NCI-H2227 treated with DMSO at 0.1 percent for 48 hours (cell line): Measurements from ENCODE around the gene CNPY1.
"Not testable (repeated sequence)": the region's sequence is repeated elsewhere in the genome, so short reads cannot be mapped to it uniquely, and the experiment has no call there.

Source experiments
- DNase-seq: peaks from one replicate; lab custom pipeline; 2025; lab: John Stamatoyannopoulos, UW

Gene CNPY1

DNA sequence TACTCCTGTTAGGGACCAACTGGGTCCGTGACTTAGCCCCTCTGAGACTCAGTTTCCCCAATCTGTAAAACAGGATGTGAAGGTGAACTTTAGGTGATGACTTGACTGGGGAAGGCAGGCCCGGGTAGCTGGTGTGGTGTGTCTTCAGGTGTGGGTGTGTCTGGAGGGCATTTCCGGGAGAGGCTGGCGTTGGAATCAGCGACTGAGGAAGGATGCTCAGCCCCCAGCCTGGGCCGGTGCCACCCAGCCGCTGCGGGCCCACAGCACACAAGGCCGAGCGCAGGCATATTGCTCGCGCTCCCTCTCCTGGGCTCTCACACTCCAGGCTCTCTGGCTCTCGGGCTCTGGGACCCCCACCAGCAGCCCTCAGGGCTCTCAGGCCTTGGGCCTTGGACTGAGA lies 31.7 kb upstream of the CNPY1 start:
- DNase-seq = no peak

DNA sequence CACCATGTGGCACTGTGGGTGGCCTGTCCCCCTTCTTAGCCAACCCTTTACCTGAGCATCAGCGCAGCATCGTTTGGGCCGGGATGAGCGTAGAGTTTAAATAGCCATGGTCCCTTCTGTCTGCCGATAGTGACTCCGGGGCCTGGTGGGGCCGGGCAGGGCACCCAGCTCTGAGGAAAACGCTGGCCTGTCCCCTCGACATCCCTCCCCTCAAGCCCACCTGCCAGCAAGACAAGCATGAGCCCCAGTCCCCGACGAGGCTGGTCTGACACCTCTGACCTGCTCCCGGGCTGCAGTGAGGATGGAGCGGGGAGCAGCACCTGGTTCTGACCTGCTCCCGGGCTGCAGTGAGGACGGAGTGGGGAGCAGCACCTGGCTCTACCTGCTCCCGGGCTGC lies 31.1 kb upstream of the CNPY1 start:
- DNase-seq = no peak

DNA sequence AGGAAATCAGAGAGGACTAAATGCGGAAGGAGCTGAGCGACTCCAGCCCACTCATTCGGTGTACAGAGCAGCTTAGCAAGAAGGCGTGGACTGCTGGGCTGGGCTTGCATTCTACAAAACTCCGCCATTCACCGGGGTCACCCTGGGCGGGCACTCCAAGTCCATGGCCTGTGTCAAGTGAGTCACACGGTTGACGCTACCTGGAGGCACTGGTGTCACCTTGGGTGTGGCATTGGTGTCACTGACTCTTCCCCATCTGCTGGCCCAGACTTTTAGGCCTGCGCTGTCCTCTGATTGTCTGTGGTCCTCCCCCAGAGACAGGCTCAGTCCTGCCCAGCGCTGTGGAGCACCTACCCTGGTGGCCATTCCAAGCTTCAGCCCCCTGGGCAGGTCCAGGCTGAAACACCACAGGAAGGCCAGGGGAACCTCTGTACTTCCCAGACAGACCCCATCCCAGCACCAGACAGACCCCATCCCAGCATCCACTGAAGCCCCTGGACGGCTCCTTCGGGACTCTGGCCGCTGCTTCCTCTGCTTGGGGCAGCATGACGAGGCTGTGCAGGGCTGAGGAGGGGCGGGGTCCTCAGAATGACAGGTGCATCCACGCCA lies 30.6 kb upstream of the CNPY1 start:
- DNase-seq = no peak

DNA sequence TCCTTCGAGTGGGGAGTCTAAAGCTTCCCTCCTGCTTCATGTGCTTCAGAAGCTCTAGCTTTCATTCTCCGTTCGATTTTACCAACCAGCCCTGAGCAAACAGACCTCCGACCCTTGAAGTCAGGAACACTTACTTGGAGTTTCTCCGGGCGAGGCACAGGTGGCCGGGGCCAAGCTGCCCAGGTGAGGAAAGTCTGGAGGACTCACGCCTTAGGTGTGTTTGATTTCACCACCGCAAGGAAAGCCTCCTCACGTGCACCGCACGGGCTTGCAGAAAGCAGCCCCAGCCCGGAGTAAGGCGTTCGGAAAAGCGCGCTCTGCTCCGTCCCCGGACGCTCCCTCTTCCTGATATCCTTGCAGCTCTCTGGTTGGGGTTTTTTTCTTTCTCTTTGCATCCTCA lies 30.1 kb upstream of the CNPY1 start:
- DNase-seq = no peak

DNA sequence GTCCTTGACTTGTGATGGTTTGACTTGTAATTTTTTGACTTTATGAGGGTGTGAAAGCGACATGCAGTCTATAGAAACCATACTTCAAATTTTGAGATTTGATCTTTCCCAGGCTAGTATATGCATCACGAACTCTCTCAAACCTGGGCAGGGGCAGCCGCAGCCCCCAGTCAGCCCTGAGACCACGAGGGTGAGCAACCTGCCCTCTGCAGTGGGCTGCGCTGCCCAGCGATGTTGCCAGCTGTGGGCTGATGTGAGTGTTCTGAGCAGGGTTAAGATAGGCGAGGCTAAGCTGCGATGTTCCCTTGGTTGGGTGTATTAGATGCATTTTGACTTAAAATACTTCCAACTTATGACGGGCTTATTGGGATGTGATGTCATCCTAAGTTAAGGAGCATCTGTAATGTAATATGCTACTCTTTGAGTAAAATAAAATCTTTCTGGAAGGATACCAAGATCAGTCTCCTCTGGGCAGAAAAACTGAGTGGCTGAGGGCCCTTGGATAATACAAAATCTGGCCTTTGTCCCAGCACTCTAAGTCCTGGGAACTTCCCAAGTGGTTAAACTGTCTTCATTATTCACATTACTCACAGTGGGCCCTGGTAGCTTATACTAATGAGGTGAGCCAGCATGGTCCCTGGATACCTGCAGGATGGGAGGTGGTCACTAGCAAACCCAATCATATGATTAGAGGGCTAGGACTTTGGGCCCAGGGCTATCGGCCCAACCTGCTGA lies 28.4 kb upstream of the CNPY1 start:
- no peak for DNase-seq

DNA sequence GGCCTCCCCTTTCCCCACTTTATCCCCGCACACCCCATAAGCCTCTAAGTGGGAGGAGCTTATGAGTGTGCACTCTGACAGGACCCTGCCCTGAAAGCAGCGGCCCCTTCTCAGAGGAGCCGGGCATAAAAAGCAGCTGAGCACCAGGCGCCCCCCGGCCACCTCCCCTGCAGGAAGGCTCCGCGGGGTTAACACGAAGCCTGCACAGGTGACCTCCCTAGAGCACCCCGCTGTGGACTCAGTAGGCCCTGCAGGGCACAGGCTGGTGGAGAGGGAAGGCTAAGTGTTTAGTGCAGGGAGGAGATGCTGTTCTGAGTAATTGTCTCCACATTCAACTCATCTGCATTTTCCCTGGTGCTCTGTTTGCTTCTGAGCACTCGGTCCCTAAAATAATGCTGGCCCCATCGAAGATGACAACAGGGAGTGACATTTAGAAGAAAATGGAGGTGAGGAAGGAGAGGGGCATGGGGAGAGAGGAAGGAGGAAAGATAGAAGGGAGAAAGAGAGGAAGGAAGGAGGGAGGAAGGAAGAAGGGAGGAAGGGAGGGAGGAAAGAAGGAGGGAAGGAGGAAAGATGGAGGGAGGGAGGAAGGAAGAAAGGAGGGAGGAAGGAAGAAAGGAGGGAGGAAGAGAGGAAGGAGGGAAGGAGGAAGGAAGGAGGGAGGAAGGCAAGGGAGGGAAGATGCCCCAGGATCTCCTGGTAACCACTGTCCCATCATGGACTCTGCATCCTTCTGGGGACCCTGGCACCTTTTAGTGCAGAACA lies 25.4 kb upstream of the CNPY1 start:
- no peak for DNase-seq

DNA sequence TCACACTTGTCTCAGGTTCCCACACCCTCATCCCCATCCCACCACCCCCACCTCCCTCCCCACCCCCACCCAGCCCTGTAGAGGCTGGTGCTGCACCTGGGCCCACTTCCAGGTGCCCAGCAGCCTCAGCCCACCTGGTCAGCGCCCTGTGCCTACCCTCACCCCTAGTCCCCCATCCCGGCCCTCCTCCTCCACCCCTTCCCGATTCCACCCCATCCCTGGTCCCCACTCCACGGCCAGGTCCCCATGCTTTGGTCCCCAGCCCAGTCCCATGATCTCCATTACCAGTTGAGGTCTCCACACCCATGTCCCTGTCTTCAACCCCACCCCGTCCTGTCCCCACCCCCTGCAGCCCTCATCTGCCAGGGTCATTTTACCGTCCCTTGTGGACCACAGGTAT lies 24.6 kb upstream of the CNPY1 start:
- DNase-seq = no peak

DNA sequence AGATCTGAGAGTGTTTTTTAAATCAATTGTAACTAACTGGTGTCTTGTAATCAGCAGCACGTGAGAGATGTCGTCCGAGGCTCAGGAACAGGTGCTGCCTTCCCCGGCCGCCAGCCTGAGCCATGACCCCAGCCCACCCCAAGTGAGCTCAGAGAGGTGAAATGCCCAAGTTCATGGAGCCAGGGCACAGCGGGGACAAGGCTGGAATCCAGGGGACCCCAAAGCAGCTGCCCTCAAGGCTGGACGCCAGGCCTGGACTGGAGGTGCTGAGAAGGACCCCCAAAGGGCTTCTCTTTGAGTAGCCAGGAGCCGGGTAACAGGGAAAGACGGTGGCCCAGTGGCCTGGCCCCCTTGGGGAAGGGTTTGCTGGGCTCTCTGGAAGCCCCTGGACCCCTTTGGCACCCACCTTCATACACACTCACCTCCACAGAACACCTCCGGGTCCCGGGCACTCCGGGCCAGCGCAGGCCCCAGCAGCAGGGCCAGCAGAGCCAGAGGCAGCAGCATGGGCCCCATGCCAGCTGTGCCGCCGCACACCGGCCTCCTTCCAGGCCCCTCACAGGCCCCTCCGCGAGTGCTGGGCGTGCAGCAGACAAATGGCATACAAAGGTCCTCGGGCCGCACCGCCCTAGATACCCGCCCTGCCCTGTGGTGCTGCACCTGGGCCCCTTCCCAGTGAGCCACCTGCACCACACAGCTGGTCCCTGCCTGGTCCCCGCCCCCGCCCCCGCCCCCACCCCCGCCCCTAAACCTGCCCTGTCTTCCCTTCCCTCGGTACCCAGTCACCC lies 24.0 kb upstream of the CNPY1 start:
- DNase-seq = no peak

DNA sequence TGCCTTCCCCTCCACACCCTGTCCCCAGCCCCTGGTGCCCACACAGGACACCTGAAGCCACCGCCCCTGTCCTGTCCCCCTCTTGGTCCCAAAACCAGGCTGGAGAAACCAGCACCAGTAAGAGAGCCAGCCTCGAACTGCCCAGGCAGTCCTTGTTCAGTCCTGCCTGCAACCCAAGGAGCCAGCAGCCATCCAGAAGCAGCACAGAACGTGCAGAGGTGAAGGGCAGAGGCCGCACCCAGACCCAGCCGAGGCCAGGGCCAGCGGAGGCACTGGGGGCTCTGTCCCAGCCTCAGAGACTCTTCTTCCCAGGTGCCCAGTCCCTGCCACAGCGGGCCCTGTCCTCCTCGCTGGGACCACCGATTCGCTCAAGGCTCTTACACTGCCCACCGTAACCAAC lies 23.3 kb upstream of the CNPY1 start:
- DNase-seq = no peak

DNA sequence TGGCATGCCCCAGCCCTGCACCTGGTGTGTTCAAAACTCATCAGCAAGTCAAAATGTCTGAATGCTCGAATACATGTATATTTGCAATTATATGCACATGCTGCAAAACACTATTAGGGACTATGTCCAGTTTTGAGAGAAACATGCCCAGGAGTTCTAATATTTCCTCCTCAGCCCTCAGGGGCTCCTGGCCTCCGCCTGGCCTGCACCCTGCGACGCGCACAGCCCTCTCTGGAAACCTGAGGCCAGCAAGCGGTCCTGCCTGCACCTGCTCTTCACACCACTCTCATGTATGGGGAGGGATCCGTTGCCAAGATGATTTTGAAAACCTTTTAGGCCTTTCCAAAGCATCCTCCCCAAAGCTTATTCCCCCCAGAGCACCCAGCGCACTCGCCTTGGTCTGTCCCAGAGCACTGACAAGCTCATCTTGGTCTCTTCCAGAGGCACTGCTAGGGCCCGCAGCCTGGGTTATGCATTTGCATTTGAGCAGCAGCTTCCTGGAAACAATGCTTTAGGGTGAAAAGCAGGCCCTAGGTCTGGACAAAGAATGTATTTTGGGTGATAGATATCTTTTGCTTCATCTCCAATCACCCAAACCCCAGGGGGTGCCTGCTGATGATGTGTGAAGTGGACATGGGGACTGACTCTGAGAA lies 22.6 kb upstream of the CNPY1 start:
- no peak for DNase-seq

DNA sequence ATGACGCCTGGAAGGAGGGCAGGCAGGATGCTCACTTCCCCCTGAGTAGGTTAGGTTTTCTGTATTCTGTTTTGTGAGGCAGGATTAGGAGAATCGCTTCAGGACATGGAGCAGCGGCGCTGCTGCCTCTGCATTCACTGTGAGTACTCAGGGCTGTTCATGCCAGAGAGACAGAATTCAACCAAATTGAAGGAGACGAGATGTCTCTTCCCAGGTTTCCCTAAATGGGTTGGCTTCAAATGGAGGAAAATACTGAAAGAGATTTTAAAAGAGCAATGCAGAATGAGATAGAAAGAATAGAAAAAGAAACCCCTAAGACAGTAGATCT lies 21.9 kb upstream of the CNPY1 start:
- no peak for DNase-seq

DNA sequence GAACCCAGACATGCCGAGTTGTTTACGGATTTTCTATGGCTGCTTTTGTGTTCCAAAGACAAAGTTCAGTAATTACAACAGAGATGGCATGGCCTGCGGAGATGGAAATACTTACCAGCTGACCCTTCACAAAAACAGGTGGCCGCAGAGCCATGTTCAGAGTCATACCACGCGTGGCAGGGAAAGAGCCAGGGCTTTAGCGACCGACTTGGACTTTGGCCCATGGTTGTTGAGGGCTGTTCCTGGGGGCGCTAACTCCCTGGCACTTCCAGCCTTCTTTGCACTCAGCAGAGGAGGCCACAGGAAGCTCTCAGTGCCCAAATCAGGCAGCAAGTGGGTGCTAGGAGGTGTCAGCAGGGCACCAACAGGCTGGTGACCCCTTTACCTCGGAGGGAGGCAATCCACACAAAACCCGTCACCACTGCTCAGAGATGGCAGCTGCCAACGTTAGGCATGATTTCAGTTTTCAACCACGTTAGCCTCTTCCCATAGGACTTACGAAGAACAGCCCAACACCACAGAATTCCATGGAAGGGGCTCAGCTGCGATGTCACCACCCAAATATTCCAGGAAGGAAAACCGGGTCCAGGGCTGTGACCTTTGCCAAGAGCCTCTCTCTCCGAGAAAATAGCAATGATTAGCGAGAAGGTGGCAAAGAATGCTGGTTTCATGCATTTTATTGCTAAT lies 21.4 kb upstream of the CNPY1 start:
- DNase-seq = no peak

DNA sequence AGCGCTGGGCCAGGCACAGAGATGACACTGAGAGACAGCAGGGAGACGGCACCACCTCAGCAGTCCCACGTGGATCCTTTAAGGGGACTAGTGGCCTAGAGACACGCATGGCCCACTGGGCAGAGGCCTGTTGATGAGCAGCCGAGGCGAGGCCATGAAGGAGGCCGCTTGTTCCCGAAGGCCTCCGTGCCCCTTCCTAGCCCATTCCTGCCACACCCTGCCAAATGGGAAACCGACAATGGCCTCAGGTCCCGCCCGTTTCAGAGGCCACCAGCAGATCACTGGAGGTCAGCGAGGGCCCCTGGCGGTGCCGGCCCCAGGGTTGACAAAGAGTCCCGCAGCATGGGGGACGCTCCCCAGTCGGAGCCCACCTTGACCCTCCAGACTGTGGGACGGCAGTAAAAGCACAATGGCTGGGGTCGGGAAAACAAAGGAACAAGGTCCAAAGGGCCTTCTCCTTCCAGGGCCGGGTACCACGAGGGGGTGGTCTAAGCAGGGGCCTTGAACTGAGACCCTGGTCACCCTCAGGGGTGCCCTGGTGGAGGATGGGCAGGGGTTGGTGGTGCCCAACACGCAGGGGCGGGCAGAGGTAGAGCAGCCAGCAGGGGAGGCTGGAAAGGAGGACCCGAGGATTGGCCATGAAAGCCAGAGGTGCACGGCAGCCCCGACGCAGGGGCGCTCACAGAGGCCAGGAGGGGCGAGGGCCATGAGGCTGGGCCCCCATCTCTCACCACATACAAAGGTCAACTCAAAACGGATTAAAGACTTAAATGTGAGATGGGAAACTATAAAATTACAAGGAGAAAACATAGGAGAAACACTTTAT lies 19.9 kb upstream of the CNPY1 start:
- DNase-seq = no peak

DNA sequence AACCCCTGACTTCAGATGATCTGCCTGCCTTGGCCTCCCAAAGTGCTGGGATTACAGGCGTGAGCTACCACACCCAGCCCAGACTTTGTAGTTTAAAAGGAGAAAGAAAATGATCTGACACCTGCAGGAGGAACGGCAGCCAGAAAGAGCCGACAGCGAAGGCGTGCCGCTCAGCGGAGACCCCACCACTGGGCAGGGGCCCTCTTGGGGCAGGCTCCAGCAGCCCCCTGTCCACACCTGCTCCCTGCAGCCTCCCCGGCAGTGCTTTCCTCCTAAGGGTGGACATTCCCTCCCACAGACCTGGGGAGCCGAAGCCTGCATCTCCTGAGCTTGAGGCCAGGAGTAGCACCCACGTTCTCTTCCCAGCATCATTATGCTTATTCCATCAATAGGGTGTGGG lies 19.2 kb upstream of the CNPY1 start:
- no peak for DNase-seq

DNA sequence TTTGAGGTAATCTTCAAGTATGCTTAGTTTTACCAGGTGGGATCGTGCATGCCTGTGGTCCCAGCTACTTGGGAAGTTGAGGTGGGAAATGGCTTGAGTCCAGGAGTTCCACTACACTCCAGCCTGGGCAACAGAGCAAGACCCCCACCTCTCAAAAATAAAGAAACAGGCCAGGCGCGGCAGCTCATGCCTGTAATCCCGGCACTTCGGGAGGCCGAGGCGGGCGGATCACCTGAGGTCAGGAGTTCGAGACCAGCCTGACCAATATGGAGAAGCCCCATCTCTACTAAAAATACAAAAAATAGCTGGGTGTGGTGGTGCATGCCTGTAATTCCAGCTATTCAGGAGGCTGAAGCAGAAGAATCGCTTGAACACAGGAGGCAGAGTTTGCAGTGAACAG lies 16.6 kb upstream of the CNPY1 start:
- not testable (repeated sequence) for DNase-seq

DNA sequence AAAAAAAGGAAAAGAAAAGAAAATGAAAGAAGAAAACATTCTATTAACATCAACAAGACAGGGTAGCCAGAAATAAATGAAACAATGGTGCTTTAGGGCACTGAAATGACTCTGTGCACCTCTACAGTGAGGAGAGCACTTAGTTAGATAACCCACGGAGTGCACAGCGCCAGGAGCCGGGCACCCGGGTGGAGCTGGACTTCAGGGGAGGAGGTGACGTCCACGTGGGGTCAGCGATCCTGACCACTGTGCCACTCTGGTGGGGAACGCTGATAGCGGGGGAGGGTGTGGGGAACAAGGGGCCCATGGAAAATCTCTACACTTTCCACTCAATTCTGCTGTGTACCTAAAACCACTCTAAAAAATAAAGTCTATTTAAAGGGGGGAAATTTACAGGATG lies 15.7 kb upstream of the CNPY1 start:
- DNase-seq = no peak

DNA sequence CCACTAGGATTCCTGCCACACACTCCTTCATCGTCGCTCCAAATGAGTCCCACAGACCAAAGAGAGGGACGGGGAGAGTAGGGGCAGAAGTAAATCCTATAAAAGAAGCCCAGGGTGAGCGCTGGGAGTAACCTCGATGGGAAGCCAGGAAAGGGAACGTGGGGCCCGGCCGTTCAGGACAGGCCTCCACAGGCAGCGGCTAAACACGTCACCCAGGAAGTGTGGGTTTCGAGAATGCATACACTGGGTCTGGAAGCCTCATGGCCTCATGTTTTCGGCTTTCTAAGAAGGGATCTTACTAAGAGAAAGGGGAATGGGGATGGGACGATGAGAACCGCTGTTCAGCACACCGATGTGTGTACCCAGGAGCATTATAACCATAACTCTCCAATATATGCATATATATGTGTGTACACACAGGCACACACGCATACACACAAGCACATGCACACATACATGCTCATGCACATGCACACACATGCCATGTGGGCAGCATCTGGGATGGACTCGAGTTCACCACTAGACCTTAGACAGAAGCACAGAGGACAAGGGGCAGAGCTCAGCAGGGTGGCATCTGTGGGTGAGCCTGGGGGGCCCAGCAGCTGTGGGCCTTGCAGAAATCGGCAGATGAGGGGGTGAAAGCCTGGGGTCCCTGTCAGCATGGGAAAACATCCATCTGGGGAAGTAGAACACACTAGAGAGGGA lies 14.8 kb upstream of the CNPY1 start:
- DNase-seq = no peak

DNA sequence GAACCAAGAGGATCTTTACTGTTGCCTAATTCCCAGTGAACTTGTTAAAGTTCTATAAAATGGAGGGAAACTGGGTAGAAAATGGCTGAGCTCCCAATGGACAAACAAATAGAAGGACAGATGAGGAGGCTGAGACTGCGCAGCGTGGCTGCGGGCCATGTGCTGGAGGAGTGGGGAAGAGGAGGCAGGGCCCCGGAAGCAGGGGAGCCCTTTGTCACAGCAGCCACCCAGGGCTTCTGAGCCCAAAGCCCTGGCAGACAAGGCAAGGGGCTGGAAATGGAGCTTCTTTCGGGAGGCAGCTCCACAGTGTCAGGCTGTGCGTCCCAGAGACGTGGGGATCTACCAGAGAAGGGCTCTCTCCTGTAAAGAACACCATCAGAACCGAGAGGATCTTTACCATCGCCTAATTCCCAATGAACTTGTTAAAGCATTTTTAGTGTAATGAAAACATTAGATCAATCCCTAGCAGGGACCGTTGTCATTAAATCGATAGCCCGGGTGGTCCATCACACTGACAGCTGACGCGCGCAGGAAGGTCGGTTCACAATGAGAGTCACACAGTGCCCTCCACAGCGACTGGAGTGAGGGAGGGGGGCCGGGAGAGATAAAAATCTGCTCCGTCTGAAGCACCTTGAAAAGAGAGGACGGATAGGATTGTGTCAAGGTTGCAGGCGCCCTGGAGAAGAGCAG lies 14.0 kb upstream of the CNPY1 start:
- DNase-seq = no peak

DNA sequence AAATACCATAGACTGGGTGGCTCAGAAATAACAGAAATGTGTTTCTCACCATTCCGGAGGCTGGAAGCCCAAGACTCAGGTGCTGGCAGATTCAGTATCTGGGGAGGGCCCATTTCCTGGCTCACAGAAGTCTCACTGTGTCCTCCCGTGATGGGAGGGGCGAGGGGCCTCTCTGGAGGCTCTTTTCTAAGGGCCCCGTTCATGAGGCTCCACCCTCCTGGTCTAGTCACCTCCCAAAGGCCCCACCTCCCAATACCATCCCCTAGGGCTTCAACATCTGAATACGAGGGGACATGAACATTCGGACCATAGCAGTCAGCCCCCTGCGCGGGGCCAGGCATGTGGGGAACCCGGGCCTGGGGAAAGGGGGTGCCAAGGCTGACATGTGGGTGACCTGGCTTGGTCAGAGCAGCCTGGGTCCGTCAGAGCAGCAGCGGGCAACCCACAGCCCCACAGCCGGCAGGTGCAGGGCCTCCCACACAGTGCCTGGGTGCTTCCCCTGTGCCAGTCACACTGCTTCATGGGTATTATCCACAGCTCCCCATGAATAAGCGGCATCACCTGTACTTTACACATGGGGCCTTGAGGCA lies 13.3 kb upstream of the CNPY1 start:
- DNase-seq = no peak
